Activated T-cell treated with anti-CD3 and anti-CD28 coated beads, Interleukin-2, amount 50 U/mL, for 24 hours (primary cell): ENCODE measurements around the gene HELZ.
"Not testable (repeated sequence)": the region's sequence is repeated elsewhere in the genome, so short reads cannot be mapped to it uniquely, and the experiment has no call there.

Experiments
- DNase-seq: peaks from one replicate; pipeline ENCODE4 v3.0.0-alpha.2; 2020
- H3K27ac Mint-ChIP-seq: 2 replicates; pipeline ENCODE4 v1.8.0; 2020; ENCODE audit warnings: mild to moderate bottlenecking, mixed read lengths
- H3K27me3 Mint-ChIP-seq: 2 replicates; pipeline ENCODE4 v1.8.0; 2020; ENCODE audit warnings: mixed read lengths
- H3K36me3 Mint-ChIP-seq: 2 replicates; pipeline ENCODE4 v1.8.0; 2020; ENCODE audit warnings: low read depth, mixed read lengths
- H3K4me1 Mint-ChIP-seq: 2 replicates; pipeline ENCODE4 v1.8.0; 2020; ENCODE audit warnings: low read depth, mixed read lengths
- H3K4me3 Mint-ChIP-seq: 2 replicates; pipeline ENCODE4 v1.8.0; 2020; ENCODE audit warnings: mild to moderate bottlenecking, moderate library complexity, mixed read lengths
- H3K9me3 Mint-ChIP-seq: 2 replicates; pipeline ENCODE4 v1.8.0; 2020; ENCODE audit warnings: mixed read lengths

Gene HELZ

GRCh38 chr17:67096609-67097008, 148.4 kb downstream of the HELZ start:
- H3K9me3 Mint-ChIP-seq = no peaks in the 10 kb centered on the region
- no peaks in the 10 kb centered on the region for H3K27me3 Mint-ChIP-seq
- no peak overlapping the region for H3K4me3 Mint-ChIP-seq
- peaks cover 60% of the 10 kb centered on the region for H3K36me3 Mint-ChIP-seq
- H3K4me1 Mint-ChIP-seq = peaks cover 55% of the 10 kb centered on the region
- H3K27ac Mint-ChIP-seq = no peak overlapping the region
- DNase-seq = no peak

GRCh38 chr17:67095803-67096202, 149.2 kb downstream of the HELZ start:
- peak overlapping the region; percentile 36 for H3K27ac Mint-ChIP-seq
- no peaks in the 10 kb centered on the region for H3K9me3 Mint-ChIP-seq
- H3K36me3 Mint-ChIP-seq = peaks cover 56% of the 10 kb centered on the region
- H3K4me3 Mint-ChIP-seq = no peak overlapping the region
- no peaks in the 10 kb centered on the region for H3K27me3 Mint-ChIP-seq
- H3K4me1 Mint-ChIP-seq = peaks cover 50% of the 10 kb centered on the region
- DNase-seq = no peak

- Mint-ChIP-seq H3K36me3 (peaks cover 57% of the 10 kb centered on the region), H3K27ac (peak overlapping the region; percentile 36), H3K4me1 (peaks cover 52% of the 10 kb centered on the region)
- H3K9me3 Mint-ChIP-seq, H3K27me3 Mint-ChIP-seq, DNase-seq, H3K4me3 Mint-ChIP-seq: not testable (repeated sequence)
Observed at GRCh38 chr17:67095291-67095690, 149.7 kb downstream of the HELZ start.

- peaks cover 50% of the 10 kb centered on the region for H3K4me1 Mint-ChIP-seq
- H3K9me3 Mint-ChIP-seq = no peaks in the 10 kb centered on the region
- peaks cover 63% of the 10 kb centered on the region for H3K36me3 Mint-ChIP-seq
- no peak overlapping the region for H3K4me3 Mint-ChIP-seq
- no peaks in the 10 kb centered on the region for H3K27me3 Mint-ChIP-seq
- no peak overlapping the region for H3K27ac Mint-ChIP-seq
- DNase-seq = no peak
Observed at GRCh38 chr17:67093348-67093747, 151.6 kb downstream of the HELZ start.

GRCh38 chr17:67092710-67093109, 152.3 kb downstream of the HELZ start:
- DNase-seq, H3K27me3 Mint-ChIP-seq, H3K9me3 Mint-ChIP-seq, H3K27ac Mint-ChIP-seq, H3K4me3 Mint-ChIP-seq: not testable (repeated sequence)
- Mint-ChIP-seq H3K36me3 (peaks cover 63% of the 10 kb centered on the region), H3K4me1 (peaks cover 46% of the 10 kb centered on the region)

- no peak overlapping the region for H3K27ac Mint-ChIP-seq
- H3K4me1 Mint-ChIP-seq = peaks cover 46% of the 10 kb centered on the region
- H3K27me3 Mint-ChIP-seq = no peaks in the 10 kb centered on the region
- no peak overlapping the region for H3K4me3 Mint-ChIP-seq
- DNase-seq = no peak
- H3K9me3 Mint-ChIP-seq = no peaks in the 10 kb centered on the region
- peaks cover 65% of the 10 kb centered on the region for H3K36me3 Mint-ChIP-seq
Observed at GRCh38 chr17:67092291-67092690, 152.7 kb downstream of the HELZ start.

GRCh38 chr17:67090341-67090740, 154.7 kb downstream of the HELZ start:
- Mint-ChIP-seq H3K27ac (no peak overlapping the region), H3K36me3 (peaks cover 67% of the 10 kb centered on the region), H3K4me1 (peaks cover 30% of the 10 kb centered on the region), H3K27me3 (no peaks in the 10 kb centered on the region), H3K4me3 (no peak overlapping the region), H3K9me3 (no peaks in the 10 kb centered on the region)
- no peak for DNase-seq

GRCh38 chr17:67088639-67089038, 156.4 kb downstream of the HELZ start:
- Mint-ChIP-seq H3K27me3 (no peaks in the 10 kb centered on the region), H3K4me1 (peaks cover 20% of the 10 kb centered on the region), H3K4me3 (no peak overlapping the region), H3K9me3 (no peaks in the 10 kb centered on the region), H3K27ac (no peak overlapping the region), H3K36me3 (peaks cover 65% of the 10 kb centered on the region)
- DNase-seq = no peak

- Mint-ChIP-seq H3K4me1 (peaks cover 28% of the 10 kb centered on the region), H3K27ac (no peak overlapping the region), H3K4me3 (no peak overlapping the region), H3K27me3 (no peaks in the 10 kb centered on the region), H3K9me3 (no peaks in the 10 kb centered on the region), H3K36me3 (peaks cover 63% of the 10 kb centered on the region)
- DNase-seq = no peak
Observed at GRCh38 chr17:67085406-67085805, 159.6 kb downstream of the HELZ start.

- DNase-seq = no peak
- Mint-ChIP-seq H3K27me3 (no peaks in the 10 kb centered on the region), H3K4me1 (peaks cover 20% of the 10 kb centered on the region), H3K4me3 (no peak overlapping the region), H3K9me3 (no peaks in the 10 kb centered on the region), H3K27ac (peak overlapping the region; percentile 78), H3K36me3 (peaks cover 55% of the 10 kb centered on the region)
Observed at GRCh38 chr17:67082107-67082506, 162.9 kb downstream of the HELZ start.

GRCh38 chr17:67080804-67081203, 164.2 kb downstream of the HELZ start:
- DNase-seq = no peak
- H3K27ac Mint-ChIP-seq = no peak overlapping the region
- no peaks in the 10 kb centered on the region for H3K9me3 Mint-ChIP-seq
- H3K27me3 Mint-ChIP-seq = no peaks in the 10 kb centered on the region
- H3K36me3 Mint-ChIP-seq = peaks cover 56% of the 10 kb centered on the region
- no peak overlapping the region for H3K4me3 Mint-ChIP-seq
- H3K4me1 Mint-ChIP-seq = peaks cover 20% of the 10 kb centered on the region

GRCh38 chr17:67079491-67079890, 165.5 kb downstream of the HELZ start:
- H3K27ac Mint-ChIP-seq = no peak overlapping the region
- H3K4me1 Mint-ChIP-seq = peaks cover 20% of the 10 kb centered on the region
- peaks cover 52% of the 10 kb centered on the region for H3K36me3 Mint-ChIP-seq
- no peak for DNase-seq
- H3K27me3 Mint-ChIP-seq = no peaks in the 10 kb centered on the region
- H3K9me3 Mint-ChIP-seq = no peaks in the 10 kb centered on the region
- H3K4me3 Mint-ChIP-seq = no peak overlapping the region

GRCh38 chr17:67078292-67078691, 166.7 kb downstream of the HELZ start:
- H3K27me3 Mint-ChIP-seq = no peaks in the 10 kb centered on the region
- no peaks in the 10 kb centered on the region for H3K9me3 Mint-ChIP-seq
- no peak for DNase-seq
- H3K36me3 Mint-ChIP-seq = peaks cover 55% of the 10 kb centered on the region
- H3K27ac Mint-ChIP-seq = no peak overlapping the region
- H3K4me3 Mint-ChIP-seq = no peak overlapping the region
- peaks cover 16% of the 10 kb centered on the region for H3K4me1 Mint-ChIP-seq

GRCh38 chr17:67076290-67076689, 168.7 kb downstream of the HELZ start:
- Mint-ChIP-seq H3K36me3 (peaks cover 64% of the 10 kb centered on the region), H3K27me3 (no peaks in the 10 kb centered on the region), H3K9me3 (no peaks in the 10 kb centered on the region), H3K27ac (no peak overlapping the region), H3K4me1 (peaks cover 6% of the 10 kb centered on the region), H3K4me3 (no peak overlapping the region)
- DNase-seq = no peak

- Mint-ChIP-seq H3K27ac (no peak overlapping the region), H3K4me3 (no peak overlapping the region), H3K4me1 (no peaks in the 10 kb centered on the region), H3K9me3 (no peaks in the 10 kb centered on the region), H3K36me3 (peaks cover 65% of the 10 kb centered on the region), H3K27me3 (no peaks in the 10 kb centered on the region)
- no peak for DNase-seq
Observed at GRCh38 chr17:67074781-67075180, 170.2 kb downstream of the HELZ start.

- no peaks in the 10 kb centered on the region for H3K9me3 Mint-ChIP-seq
- no peak overlapping the region for H3K27ac Mint-ChIP-seq
- no peaks in the 10 kb centered on the region for H3K27me3 Mint-ChIP-seq
- no peak for DNase-seq
- peaks cover 52% of the 10 kb centered on the region for H3K36me3 Mint-ChIP-seq
- H3K4me1 Mint-ChIP-seq = no peaks in the 10 kb centered on the region
- H3K4me3 Mint-ChIP-seq = no peak overlapping the region
Observed at GRCh38 chr17:67072885-67073284, 172.1 kb downstream of the HELZ start.
